Ectodermal cell (in vitro differentiated cells): Measurements from ENCODE around the gene DNAJB8. TPM values are rescaled to one million over a fixed set of nuclear protein-coding genes. Genes with fewer than 3 reads are reported as not detected.

Experiments used
- H3K27ac ChIP-seq: 2 replicates; pipeline ENCODE4 v1.7.0; 2013; ENCODE audit warnings: mild to moderate bottlenecking, low read depth, low read length; ENCODE audit not compliant: insufficient read depth, poor library complexity, severe bottlenecking
- H3K27me3 ChIP-seq: 2 replicates; pipeline ENCODE4 v1.7.0; 2013; ENCODE audit warnings: mild to moderate bottlenecking, low read length; ENCODE audit not compliant: insufficient read depth, control insufficient read depth, poor library complexity, severe bottlenecking
- H3K36me3 ChIP-seq: one replicate; pipeline ENCODE4 v1.7.0; 2013; ENCODE audit warnings: low read length; ENCODE audit not compliant: control insufficient read depth, insufficient read depth
- H3K4me1 ChIP-seq: one replicate; pipeline ENCODE4 v1.7.0; 2013; ENCODE audit warnings: low read length; ENCODE audit not compliant: control insufficient read depth, insufficient read depth
- H3K4me3 ChIP-seq: 2 replicates; pipeline ENCODE4 v1.7.0; 2013; ENCODE audit warnings: low read depth, low read length, control low read depth; ENCODE audit not compliant: insufficient read depth
- H3K9me3 ChIP-seq: 2 replicates; pipeline ENCODE4 v1.7.0; 2013; ENCODE audit warnings: mild to moderate bottlenecking, low read length, moderate library complexity; ENCODE audit not compliant: control insufficient read depth
- WGBS, 2 experiments: methylation state at CpG; one replicate each; pipeline ENCODE4 v1.1.7; 2013; ENCODE audit warnings: missing lambda C conversion rate in 2 of 2; 5-methylcytosine and 5-hydroxymethylcytosine counted together
- polyA plus RNA-seq, 4 experiments: library from polyadenylated mRNA; stranded (reverse); fragments of 50-300 nt; gene quantifications; one replicate each; pipeline ENCODE4 v1.2.3, GENCODE V29; 2013

Gene DNAJB8
- polyA plus RNA-seq (2013, experiment 1 of 4): not detected
- not detected for polyA plus RNA-seq (2013, experiment 2 of 4)
- polyA plus RNA-seq (2013, experiment 3 of 4): not detected
- polyA plus RNA-seq (2013, experiment 4 of 4): not detected

- Histone ChIP-seq H3K9me3 (no peaks in the 10 kb centered on the region), H3K4me3 (no peak within 1 kb of the TSS), H3K27me3 (peaks cover 38% of the 10 kb centered on the region), H3K27ac (no peak within 1 kb of the TSS), H3K36me3 (no peaks in the 10 kb centered on the region), H3K4me1 (no peaks in the 10 kb centered on the region)
- WGBS, 2 experiments: 91 to 92% methylated on average over 14 of the region's 14 CpGs
Measured at GRCh38 chr3:128466840-128467541, at the start of gene DNAJB8. DNAJB8 (minus strand) TSS chr3:128466890; CDS start chr3:128463245, 3,645 bp downstream.

GRCh38 chr3:128515967-128516366 lies 49.3 kb upstream of the DNAJB8 start:
- H3K4me1 ChIP-seq: no peaks in the 10 kb centered on the region
- H3K9me3 ChIP-seq: no peaks in the 10 kb centered on the region
- WGBS, 2 experiments: 100% methylated on average over 1 of the region's 1 CpG
- H3K27me3 ChIP-seq: peaks cover 4% of the 10 kb centered on the region
- H3K27ac ChIP-seq: no peak overlapping the region
- H3K36me3 ChIP-seq: no peaks in the 10 kb centered on the region
- H3K4me3 ChIP-seq: no peak overlapping the region

- WGBS, 2 experiments: 88 to 92% methylated on average over 5 of the region's 5 CpGs
- H3K9me3 ChIP-seq: no peaks in the 10 kb centered on the region
Measured at GRCh38 chr3:128508852-128509251, 42.2 kb upstream of the DNAJB8 start.

GRCh38 chr3:128506754-128507153 lies 40.1 kb upstream of the DNAJB8 start:
- Histone ChIP-seq H3K4me3 (no peak overlapping the region), H3K27ac (no peak overlapping the region), H3K4me1 (no peaks in the 10 kb centered on the region), H3K9me3 (no peaks in the 10 kb centered on the region), H3K27me3 (peaks cover 4% of the 10 kb centered on the region), H3K36me3 (no peaks in the 10 kb centered on the region)
- 92 to 95% methylated on average over 2 of the region's 2 CpGs for WGBS, 2 experiments

More at GRCh38 chr3:128508852-128509251, 42.2 kb upstream of the DNAJB8 start:
- Histone ChIP-seq H3K27me3 (no peaks in the 10 kb centered on the region), H3K36me3 (no peaks in the 10 kb centered on the region), H3K4me3 (no peak overlapping the region), H3K27ac (no peak overlapping the region), H3K4me1 (no peaks in the 10 kb centered on the region)

GRCh38 chr3:128505771-128506170 lies 39.1 kb upstream of the DNAJB8 start:
- 93 to 97% methylated on average over 3 of the region's 3 CpGs for WGBS, 2 experiments

GRCh38 chr3:128504963-128505730 lies 38.5 kb upstream of the DNAJB8 start:
- Histone ChIP-seq H3K27ac (no peak overlapping the region), H3K27me3 (peaks cover 7% of the 10 kb centered on the region), H3K36me3 (no peaks in the 10 kb centered on the region), H3K4me3 (no peak overlapping the region), H3K4me1 (no peaks in the 10 kb centered on the region), H3K9me3 (no peaks in the 10 kb centered on the region)
- WGBS, 2 experiments: 94 to 96% methylated on average over 11 to 12 of the region's 12 CpGs

More at GRCh38 chr3:128505771-128506170, 39.1 kb upstream of the DNAJB8 start:
- Histone ChIP-seq H3K36me3 (no peaks in the 10 kb centered on the region), H3K27me3 (peaks cover 7% of the 10 kb centered on the region), H3K27ac (no peak overlapping the region), H3K4me1 (no peaks in the 10 kb centered on the region), H3K9me3 (no peaks in the 10 kb centered on the region), H3K4me3 (no peak overlapping the region)

- WGBS, 2 experiments: 94% methylated on average over 8 of the region's 8 CpGs
- H3K27ac ChIP-seq: no peak overlapping the region
Measured at GRCh38 chr3:128504533-128504915, 37.8 kb upstream of the DNAJB8 start.

GRCh38 chr3:128503751-128504532 lies 37.3 kb upstream of the DNAJB8 start:
- H3K27me3 ChIP-seq: peaks cover 13% of the 10 kb centered on the region
- H3K4me1 ChIP-seq: no peaks in the 10 kb centered on the region
- no peaks in the 10 kb centered on the region for H3K36me3 ChIP-seq
- no peak overlapping the region for H3K27ac ChIP-seq
- no peak overlapping the region for H3K4me3 ChIP-seq
- no peaks in the 10 kb centered on the region for H3K9me3 ChIP-seq
- 93 to 97% methylated on average over 10 of the region's 10 CpGs for WGBS, 2 experiments

More at GRCh38 chr3:128504533-128504915, 37.8 kb upstream of the DNAJB8 start:
- Histone ChIP-seq H3K36me3 (no peaks in the 10 kb centered on the region), H3K27me3 (peaks cover 7% of the 10 kb centered on the region), H3K4me1 (no peaks in the 10 kb centered on the region), H3K4me3 (no peak overlapping the region), H3K9me3 (no peaks in the 10 kb centered on the region)

- no peak overlapping the region for H3K4me3 ChIP-seq
- H3K27me3 ChIP-seq: peaks cover 20% of the 10 kb centered on the region
- no peaks in the 10 kb centered on the region for H3K9me3 ChIP-seq
- no peaks in the 10 kb centered on the region for H3K36me3 ChIP-seq
- H3K27ac ChIP-seq: no peak overlapping the region
- H3K4me1 ChIP-seq: no peaks in the 10 kb centered on the region
- WGBS, 2 experiments: 79 to 85% methylated on average over 12 of the region's 12 CpGs
Measured at GRCh38 chr3:128503164-128503651, 36.5 kb upstream of the DNAJB8 start.
